ENCODE measurements around the gene CACNA1A. TPM values are rescaled to one million over a fixed set of nuclear protein-coding genes. Genes with fewer than 3 reads are reported as not detected.

The CACNA1A gene
- total RNA-seq, 3 donors from 2014 or later, result 2.3 to 10.1 (median 5.7) TPM

- Histone ChIP-seq H3K4me3 (no peak overlapping the region), H3K4me1 (ENCODE audit: low read depth) (no peaks in the 10 kb centered on the region), H3K36me3 (ENCODE audit: low read depth) (no peaks in the 10 kb centered on the region), H3K9me3 (no peaks in the 10 kb centered on the region)
- DNase-seq (no peak), ATAC-seq (no peak)
- no peak for TF ChIP-seq CTCF (IDR thresholded peaks at IDR 0.05)
- intact Hi-C loops (cut with DNase I, micrococcal nuclease), result no loop called here
Observed at GRCh38 chr19:13228561-13228960, 277.7 kb downstream of the CACNA1A start.

- intact Hi-C loops (cut with DNase I, micrococcal nuclease), result no loop called here
- DNase-seq, result no peak
- TF ChIP-seq CTCF (IDR thresholded peaks at IDR 0.05), result no peak
- Histone ChIP-seq H3K36me3 (ENCODE audit: low read depth) (no peaks in the 10 kb centered on the region), H3K4me3 (no peak overlapping the region), H3K4me1 (ENCODE audit: low read depth) (no peaks in the 10 kb centered on the region), H3K9me3 (no peaks in the 10 kb centered on the region)
- ATAC-seq, result no peak
Observed at GRCh38 chr19:13226983-13227382, 279.3 kb downstream of the CACNA1A start.

GRCh38 chr19:13225973-13226865 is 280.1 kb downstream of the CACNA1A start:
- ATAC-seq (no peak), DNase-seq (no peak)
- no peak overlapping the region for H3K4me3 ChIP-seq
- H3K4me1 ChIP-seq (ENCODE audit: low read depth), result no peaks in the 10 kb centered on the region
- H3K9me3 ChIP-seq, result no peaks in the 10 kb centered on the region
- no peak for TF ChIP-seq CTCF (IDR thresholded peaks at IDR 0.05)
- intact Hi-C loops (cut with DNase I, micrococcal nuclease), result no loop called here
- H3K36me3 ChIP-seq (ENCODE audit: low read depth), result no peaks in the 10 kb centered on the region

- intact Hi-C loops (cut with DNase I, micrococcal nuclease), result no loop called here
- ATAC-seq, result no peak
- Histone ChIP-seq H3K36me3 (ENCODE audit: low read depth) (no peaks in the 10 kb centered on the region), H3K4me1 (ENCODE audit: low read depth) (no peaks in the 10 kb centered on the region), H3K9me3 (no peaks in the 10 kb centered on the region), H3K4me3 (no peak overlapping the region)
- no peak for TF ChIP-seq CTCF (IDR thresholded peaks at IDR 0.05)
- DNase-seq, result no peak
Observed at GRCh38 chr19:13225085-13225484, 281.2 kb downstream of the CACNA1A start.

GRCh38 chr19:13220847-13221246 is 285.4 kb downstream of the CACNA1A start:
- no peak for DNase-seq
- Histone ChIP-seq H3K36me3 (ENCODE audit: low read depth) (no peaks in the 10 kb centered on the region), H3K9me3 (no peaks in the 10 kb centered on the region), H3K4me3 (no peak overlapping the region), H3K4me1 (ENCODE audit: low read depth) (no peaks in the 10 kb centered on the region)
- intact Hi-C loops (cut with DNase I, micrococcal nuclease), result no loop called here
- TF ChIP-seq CTCF (IDR thresholded peaks at IDR 0.05), result no peak
- ATAC-seq, result no peak

Data from mucosa of descending colon (tissue), 3 donors.